Activated naive CD8-positive, alpha-beta T cell (primary cell): ENCODE results near the gene PAX4.
A peak's percentile ranks its signal among the peaks of the same experiment; 100 is the strongest.
"Not testable (repeated sequence)": the region's sequence is repeated elsewhere in the genome, so short reads cannot be mapped to it uniquely, and the experiment has no call there.

Experiments
- H3K27ac Mint-ChIP-seq: one replicate; pipeline ENCODE4 v1.8.0; 2021; ENCODE audit warnings: mixed read lengths
- H3K27me3 Mint-ChIP-seq: one replicate; pipeline ENCODE4 v1.8.0; 2021; ENCODE audit warnings: mixed read lengths
- H3K36me3 Mint-ChIP-seq: one replicate; pipeline ENCODE4 v1.8.0; 2021; ENCODE audit warnings: mixed read lengths
- H3K4me1 Mint-ChIP-seq: one replicate; pipeline ENCODE4 v1.8.0; 2021; ENCODE audit warnings: low read depth, mixed read lengths
- H3K4me3 Mint-ChIP-seq: one replicate; pipeline ENCODE4 v1.8.0; 2021; ENCODE audit warnings: mild to moderate bottlenecking, mixed read lengths
- H3K9me3 Mint-ChIP-seq: one replicate; pipeline ENCODE4 v1.8.0; 2021; ENCODE audit warnings: low read depth, mixed read lengths

The PAX4 gene

GRCh38 chr7:127584648-127585043 lies 33.3 kb downstream of the PAX4 start:
- Mint-ChIP-seq H3K27ac (peak overlapping the region; percentile 81), H3K36me3 (peaks cover 8% of the 10 kb centered on the region), H3K9me3 (no peaks in the 10 kb centered on the region), H3K27me3 (no peaks in the 10 kb centered on the region), H3K4me3 (peak overlapping the region; percentile 91), H3K4me1 (peaks cover 76% of the 10 kb centered on the region)

- peak overlapping the region; percentile 9 for H3K4me3 Mint-ChIP-seq
- no peak overlapping the region for H3K27ac Mint-ChIP-seq
- no peaks in the 10 kb centered on the region for H3K27me3 Mint-ChIP-seq
- peaks cover 69% of the 10 kb centered on the region for H3K4me1 Mint-ChIP-seq
- no peaks in the 10 kb centered on the region for H3K9me3 Mint-ChIP-seq
- peaks cover 21% of the 10 kb centered on the region for H3K36me3 Mint-ChIP-seq
Measured at GRCh38 chr7:127582361-127582760, 35.6 kb downstream of the PAX4 start.

- Mint-ChIP-seq H3K27me3 (no peaks in the 10 kb centered on the region), H3K27ac (no peak overlapping the region), H3K4me1 (peaks cover 64% of the 10 kb centered on the region), H3K9me3 (no peaks in the 10 kb centered on the region), H3K4me3 (peak overlapping the region; percentile 34), H3K36me3 (peaks cover 23% of the 10 kb centered on the region)
Measured at GRCh38 chr7:127581716-127582115, 36.2 kb downstream of the PAX4 start.

- Mint-ChIP-seq H3K9me3 (no peaks in the 10 kb centered on the region), H3K27ac (no peak overlapping the region), H3K4me1 (peaks cover 57% of the 10 kb centered on the region), H3K27me3 (no peaks in the 10 kb centered on the region), H3K36me3 (peaks cover 26% of the 10 kb centered on the region), H3K4me3 (peak overlapping the region; percentile 28)
Measured at GRCh38 chr7:127580612-127581011, 37.3 kb downstream of the PAX4 start.

- H3K4me3 Mint-ChIP-seq, result no peak overlapping the region
Measured at GRCh38 chr7:127578711-127579275, 39.1 kb downstream of the PAX4 start.

GRCh38 chr7:127578036-127578684 lies 39.8 kb downstream of the PAX4 start:
- H3K36me3 Mint-ChIP-seq, result peaks cover 34% of the 10 kb centered on the region
- H3K27me3 Mint-ChIP-seq, result no peaks in the 10 kb centered on the region
- no peak overlapping the region for H3K27ac Mint-ChIP-seq
- H3K4me1 Mint-ChIP-seq, result peaks cover 38% of the 10 kb centered on the region
- H3K9me3 Mint-ChIP-seq, result no peaks in the 10 kb centered on the region
- no peak overlapping the region for H3K4me3 Mint-ChIP-seq

More at GRCh38 chr7:127578711-127579275, 39.1 kb downstream of the PAX4 start:
- H3K27ac Mint-ChIP-seq, result no peak overlapping the region
- H3K27me3 Mint-ChIP-seq, result no peaks in the 10 kb centered on the region
- no peaks in the 10 kb centered on the region for H3K9me3 Mint-ChIP-seq
- peaks cover 34% of the 10 kb centered on the region for H3K36me3 Mint-ChIP-seq
- peaks cover 45% of the 10 kb centered on the region for H3K4me1 Mint-ChIP-seq

- Mint-ChIP-seq H3K27me3 (no peaks in the 10 kb centered on the region), H3K4me1 (peaks cover 2% of the 10 kb centered on the region), H3K4me3 (no peak overlapping the region), H3K9me3 (no peaks in the 10 kb centered on the region), H3K36me3 (peaks cover 23% of the 10 kb centered on the region), H3K27ac (no peak overlapping the region)
Measured at GRCh38 chr7:127571741-127572505, 46.0 kb downstream of the PAX4 start.

GRCh38 chr7:127568034-127568433 lies 49.9 kb downstream of the PAX4 start:
- H3K27ac Mint-ChIP-seq, H3K4me3 Mint-ChIP-seq, H3K27me3 Mint-ChIP-seq, H3K9me3 Mint-ChIP-seq, H3K4me1 Mint-ChIP-seq: not testable (repeated sequence)
- H3K36me3 Mint-ChIP-seq, result peaks cover 30% of the 10 kb centered on the region

GRCh38 chr7:127566242-127566641 lies 51.7 kb downstream of the PAX4 start:
- Mint-ChIP-seq H3K36me3 (peaks cover 24% of the 10 kb centered on the region), H3K4me1 (no peaks in the 10 kb centered on the region), H3K4me3 (no peak overlapping the region), H3K9me3 (peaks cover 6% of the 10 kb centered on the region), H3K27me3 (no peaks in the 10 kb centered on the region), H3K27ac (no peak overlapping the region)
